ENCODE measurements around the gene STAT1. TPM values are rescaled to one million over a fixed set of nuclear protein-coding genes. Genes with fewer than 3 reads are reported as not detected.
"Not testable (repeated sequence)": the region's sequence is repeated elsewhere in the genome, so short reads cannot be mapped to it uniquely, and the experiment has no call there.

STAT1 gene
- total RNA-seq, 1 experiment from 2014 or later: 135 TPM

GRCh38 chr2:190974629-190975361 lies 39.2 kb downstream of the STAT1 start:
- H3K9me3 ChIP-seq (replicated peaks): no peaks in the 10 kb centered on the region
- peaks cover 95% of the 10 kb centered on the region for H3K36me3 ChIP-seq
- H3K4me1 ChIP-seq: peaks cover 11% of the 10 kb centered on the region
- H3K27me3 ChIP-seq: no peaks in the 10 kb centered on the region
- H3K4me3 ChIP-seq: no peak overlapping the region
- H3K27ac ChIP-seq: no peak overlapping the region
- no peak for DNase-seq

DNA sequence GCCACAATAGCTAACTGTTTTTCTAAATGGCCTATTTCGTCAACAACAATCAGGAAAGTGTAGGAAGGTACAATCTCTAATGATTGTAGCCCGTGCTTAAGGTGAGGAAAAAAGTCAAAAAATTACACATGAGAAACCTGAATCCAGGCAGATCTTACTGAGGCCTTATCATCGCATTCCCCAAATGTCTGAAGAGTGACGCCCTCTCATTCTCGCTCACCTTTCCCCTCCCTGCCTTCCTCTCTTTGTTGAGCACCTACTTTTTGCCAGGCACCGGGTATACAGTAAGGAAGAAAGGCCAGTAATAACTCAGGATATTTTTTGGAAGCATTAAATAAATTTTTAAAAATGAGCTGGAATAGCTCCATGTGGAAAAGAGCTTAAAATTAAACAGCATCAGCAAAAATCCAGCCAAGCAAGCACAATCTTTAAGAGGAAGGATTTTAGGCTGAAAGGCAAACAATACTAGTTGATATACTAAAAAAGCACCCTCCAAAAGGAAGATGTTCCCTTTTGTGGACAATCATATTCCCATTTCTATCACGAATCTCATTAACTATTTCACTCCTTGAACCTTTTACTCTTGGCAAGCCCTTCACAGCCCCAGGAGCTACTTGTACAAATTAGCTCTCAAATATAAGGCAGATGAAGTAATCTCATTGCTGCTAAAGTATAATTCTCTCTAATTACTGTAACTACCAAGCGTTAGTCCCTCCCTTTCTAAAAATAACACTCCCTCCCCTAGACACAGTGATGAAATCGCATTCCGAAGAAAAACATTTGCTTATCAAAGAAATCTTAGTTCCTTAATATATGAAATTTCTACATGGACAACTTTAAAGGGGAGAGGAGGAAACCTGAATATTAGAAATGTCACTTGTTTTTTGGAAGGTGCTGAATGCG lies 40.0 kb downstream of the STAT1 start:
- Histone ChIP-seq H3K9me3 (replicated peaks) (no peaks in the 10 kb centered on the region), H3K27ac (no peak overlapping the region), H3K4me1 (peaks cover 4% of the 10 kb centered on the region), H3K36me3 (peaks cover 96% of the 10 kb centered on the region), H3K27me3 (no peaks in the 10 kb centered on the region), H3K4me3 (no peak overlapping the region)
- DNase-seq: no peak

DNA sequence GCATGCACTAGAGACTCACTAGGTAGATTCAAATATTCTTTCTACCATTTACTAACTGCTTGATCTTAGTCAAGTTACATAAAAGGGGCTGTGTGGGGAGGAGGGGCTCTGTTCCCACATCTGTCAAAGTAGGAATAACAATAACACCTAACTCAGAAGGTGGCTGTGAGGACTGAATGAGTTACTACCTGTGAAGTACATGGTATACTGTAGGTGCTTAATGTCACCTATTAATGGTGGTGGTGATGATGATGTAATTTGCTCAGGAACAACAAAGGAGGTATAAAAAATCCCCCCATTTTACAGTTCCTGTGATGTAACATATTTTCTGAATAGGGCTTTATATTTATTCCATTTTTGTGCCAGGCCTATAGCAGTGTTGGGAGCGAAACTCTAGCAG lies 40.7 kb downstream of the STAT1 start:
- Histone ChIP-seq H3K9me3 (replicated peaks) (no peaks in the 10 kb centered on the region), H3K27ac (no peak overlapping the region), H3K27me3 (no peaks in the 10 kb centered on the region), H3K36me3 (peaks cover 95% of the 10 kb centered on the region), H3K4me1 (peaks cover 1% of the 10 kb centered on the region; the same call in 1 of the 2 replicates), H3K4me3 (no peak overlapping the region)
- no peak for DNase-seq

DNA sequence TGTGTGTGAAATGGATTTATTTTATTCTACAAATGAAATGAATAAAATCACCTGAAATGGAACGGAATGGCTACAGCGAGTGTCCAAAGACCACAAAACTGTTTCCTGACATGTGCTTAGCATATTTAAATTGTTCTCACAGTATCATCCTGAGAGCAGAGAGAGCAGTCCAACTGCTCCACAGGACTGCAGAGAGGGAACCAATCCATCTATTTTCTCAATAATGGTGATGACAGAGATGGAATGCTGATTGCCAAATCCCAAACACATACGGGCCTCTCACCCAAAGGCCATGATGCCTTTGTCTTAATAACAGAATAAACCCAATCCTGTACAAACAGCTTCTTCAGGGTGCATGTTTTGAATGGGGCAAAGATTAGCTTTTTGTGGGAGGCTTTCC lies 41.1 kb downstream of the STAT1 start:
- H3K27ac ChIP-seq: no peak overlapping the region
- no peaks in the 10 kb centered on the region for H3K4me1 ChIP-seq
- H3K36me3 ChIP-seq: peaks cover 95% of the 10 kb centered on the region
- DNase-seq: no peak
- no peaks in the 10 kb centered on the region for H3K27me3 ChIP-seq
- no peaks in the 10 kb centered on the region for H3K9me3 ChIP-seq (replicated peaks)
- no peak overlapping the region for H3K4me3 ChIP-seq

DNA sequence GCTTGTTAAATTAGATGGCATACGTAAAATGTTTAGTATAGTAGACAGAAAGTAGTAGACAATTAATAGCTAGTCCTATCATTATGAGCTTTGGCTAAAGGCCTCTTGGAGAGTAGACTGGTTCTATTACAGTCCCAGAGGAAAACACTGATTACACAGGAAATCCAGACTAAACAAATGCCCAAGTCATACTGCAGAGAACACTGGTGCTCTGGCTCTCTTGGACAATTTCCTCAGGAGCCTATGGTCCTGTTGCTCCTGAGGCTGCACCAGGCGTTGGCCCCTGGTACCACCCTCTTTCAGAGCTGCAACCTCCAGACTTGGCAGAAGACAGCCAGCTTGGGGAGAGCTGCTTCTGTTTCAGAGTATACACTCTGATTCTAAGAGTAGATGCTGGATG lies 41.8 kb downstream of the STAT1 start:
- H3K4me3 ChIP-seq: no peak overlapping the region
- no peaks in the 10 kb centered on the region for H3K9me3 ChIP-seq (replicated peaks)
- H3K27ac ChIP-seq: no peak overlapping the region
- H3K4me1 ChIP-seq: no peaks in the 10 kb centered on the region
- no peaks in the 10 kb centered on the region for H3K27me3 ChIP-seq
- peaks cover 95% of the 10 kb centered on the region for H3K36me3 ChIP-seq
- no peak for DNase-seq

GRCh38 chr2:190970873-190971506 lies 43.0 kb downstream of the STAT1 start:
- Histone ChIP-seq H3K4me3 (no peak overlapping the region), H3K4me1 (no peaks in the 10 kb centered on the region), H3K36me3 (peaks cover 93% of the 10 kb centered on the region), H3K9me3 (replicated peaks) (no peaks in the 10 kb centered on the region), H3K27me3 (no peaks in the 10 kb centered on the region), H3K27ac (no peak overlapping the region)
- DNase-seq: no peak

- no peak for DNase-seq
- Histone ChIP-seq H3K27me3 (no peaks in the 10 kb centered on the region), H3K36me3 (peaks cover 93% of the 10 kb centered on the region), H3K4me3 (no peak overlapping the region), H3K4me1 (no peaks in the 10 kb centered on the region), H3K9me3 (replicated peaks) (no peaks in the 10 kb centered on the region), H3K27ac (no peak overlapping the region)
Measured at GRCh38 chr2:190970160-190970559, 43.8 kb downstream of the STAT1 start.

- peaks cover 89% of the 10 kb centered on the region for H3K36me3 ChIP-seq
- no peak for DNase-seq
Measured at GRCh38 chr2:190968522-190968921, 45.4 kb downstream of the STAT1 start.

GRCh38 chr2:190965580-190966222 lies 48.3 kb downstream of the STAT1 start:
- peaks cover 76% of the 10 kb centered on the region for H3K36me3 ChIP-seq
- no peak overlapping the region for H3K27ac ChIP-seq
- DNase-seq: no peak
- H3K4me1 ChIP-seq: no peaks in the 10 kb centered on the region
- H3K27me3 ChIP-seq: no peaks in the 10 kb centered on the region
- H3K9me3 ChIP-seq (replicated peaks): no peaks in the 10 kb centered on the region
- H3K4me3 ChIP-seq: no peak overlapping the region

More at GRCh38 chr2:190968522-190968921, 45.4 kb downstream of the STAT1 start:
- Histone ChIP-seq H3K27ac (no peak overlapping the region), H3K27me3 (no peaks in the 10 kb centered on the region), H3K4me1 (no peaks in the 10 kb centered on the region), H3K4me3 (no peak overlapping the region), H3K9me3 (replicated peaks) (no peaks in the 10 kb centered on the region)

- no peak overlapping the region for H3K27ac ChIP-seq
- DNase-seq: no peak
- H3K36me3 ChIP-seq: peaks cover 62% of the 10 kb centered on the region
- H3K4me3 ChIP-seq: no peak overlapping the region
- H3K4me1 ChIP-seq: no peaks in the 10 kb centered on the region
- H3K27me3 ChIP-seq: no peaks in the 10 kb centered on the region
- no peaks in the 10 kb centered on the region for H3K9me3 ChIP-seq (replicated peaks)
Measured at GRCh38 chr2:190964170-190964795, 49.7 kb downstream of the STAT1 start.

DNA sequence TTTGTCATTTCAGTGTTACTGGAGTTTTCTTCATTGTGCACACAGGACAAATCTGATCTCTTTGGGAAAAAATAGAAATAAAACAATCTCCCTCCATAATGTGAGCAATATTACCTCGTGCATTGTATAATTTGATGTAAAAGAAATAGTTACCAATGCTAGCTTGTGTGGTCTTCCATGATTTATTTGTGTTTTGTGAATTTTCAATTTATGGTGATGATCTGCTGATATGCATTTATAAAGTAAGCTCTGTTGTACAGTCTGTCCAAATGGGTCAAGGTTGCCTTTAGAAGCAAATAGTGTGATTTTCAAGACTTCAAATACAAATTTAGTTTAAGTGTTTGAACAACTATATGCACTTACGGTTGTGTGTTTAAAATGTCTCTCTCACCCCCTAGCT lies 50.9 kb downstream of the STAT1 start:
- no peaks in the 10 kb centered on the region for H3K27me3 ChIP-seq
- H3K4me1 ChIP-seq: no peaks in the 10 kb centered on the region
- no peak overlapping the region for H3K27ac ChIP-seq
- no peaks in the 10 kb centered on the region for H3K9me3 ChIP-seq (replicated peaks)
- DNase-seq: no peak
- H3K36me3 ChIP-seq: peaks cover 52% of the 10 kb centered on the region
- H3K4me3 ChIP-seq: no peak overlapping the region

- Histone ChIP-seq H3K4me3 (no peak overlapping the region), H3K36me3 (peaks cover 41% of the 10 kb centered on the region), H3K27ac (no peak overlapping the region), H3K27me3 (no peaks in the 10 kb centered on the region), H3K4me1 (no peaks in the 10 kb centered on the region), H3K9me3 (replicated peaks) (no peaks in the 10 kb centered on the region)
- no peak for DNase-seq
Measured at GRCh38 chr2:190961918-190962487, 52.0 kb downstream of the STAT1 start.

- H3K27me3 ChIP-seq; H3K4me3 ChIP-seq; H3K4me1 ChIP-seq; H3K27ac ChIP-seq; H3K9me3 ChIP-seq (replicated peaks); DNase-seq: not testable (repeated sequence)
- peaks cover 34% of the 10 kb centered on the region for H3K36me3 ChIP-seq
Measured at GRCh38 chr2:190961117-190961516, 52.9 kb downstream of the STAT1 start.

All from SJCRH30 (cell line).